HCT116 (cell line): ENCODE data around the gene C2. TPM values are rescaled to one million over a fixed set of nuclear protein-coding genes. Genes with fewer than 3 reads are reported as not detected.

Experiments used
- ATAC-seq: fragments of 200-7000 bp; cut with Tn5 transposase; 2 replicates; pipeline ENCODE4 v1.9.1; 2020; ENCODE audit warnings: mild to moderate bottlenecking, moderate library complexity
- BruUV-seq: library from RNA; stranded (reverse); fragments of 400-500 nt; replicated peaks from 2 replicates; lab custom pipeline; 2021; lab: Mats Ljungman, UMichigan
- CTCF ChIA-PET: fragments of 300-600 bp; sonication (Branson Sonifier 250); formaldehyde crosslinking; loops from one replicate; lab custom pipeline; 2021; ENCODE audit warnings: antibody characterized with exemption; lab: Charles Lee
- POLR2A ChIA-PET: fragments of 300-600, 350-600 bp; sonication (Branson Sonifier 250); formaldehyde crosslinking; loops from one replicate; lab custom pipeline; 2021; ENCODE audit warnings: antibody characterized with exemption; lab: Charles Lee
- RAD21 ChIA-PET, 2 experiments: fragments of 300-600 bp; sonication (Branson Sonifier 250); formaldehyde crosslinking; loops; one replicate each; lab custom pipeline; 2023; ENCODE audit warnings: low total read pairs in 2 of 2; ENCODE audit not compliant: uncharacterized antibody in 2 of 2, unreplicated experiment in 2 of 2, low non-redundant PET in 1 of 2; lab: Charles Lee
- DNase-seq: peaks from one replicate; pipeline ENCODE4 v3.0.0-alpha.2; 2010; ENCODE audit warnings: low read depth, low spot score
- H2AFZ ChIP-seq: fragments of 200-600 bp; shearing (Covaris generic), sonication (generic); 2 replicates; pipeline ENCODE4 v1.6.1; 2017; ENCODE audit warnings: low read depth, mixed run types, mixed read lengths, antibody characterized with exemption, low read length; ENCODE audit not compliant: poor library complexity, severe bottlenecking
- H3K27ac ChIP-seq: 2 replicates; pipeline ENCODE4 v1.5.1; 2012; ENCODE audit warnings: low read depth, low read length
- H3K27me3 ChIP-seq: fragments of 200-600 bp; sonication (generic); 2 replicates; pipeline ENCODE4 v1.6.1; 2016; ENCODE audit warnings: mixed run types, low read length, mixed read lengths; ENCODE audit not compliant: insufficient read depth
- H3K36me3 ChIP-seq, 2 experiments: fragments of 200-500 bp in 1 of 2; fragments of 200-600 bp in 1 of 2; sonication (Bioruptor generic) in 1 of 2; sonication (generic) in 1 of 2; 2 replicates each; pipeline versions ENCODE4 v1.5.1 to v1.6.1; 2014 to 2016; ENCODE audit warnings: low read length in 2 of 2, inconsistent platforms in 1 of 2, mixed read lengths in 1 of 2, mixed run types in 1 of 2; ENCODE audit not compliant: insufficient read depth in 2 of 2, control insufficient read depth in 1 of 2
- H3K4me1 ChIP-seq, 2 experiments: fragments of 200-600 bp in 1 of 2; sonication (generic) in 1 of 2; 2 replicates each; pipeline versions ENCODE4 v1.5.1 to v1.6.1; 2012 to 2017; ENCODE audit warnings: low read length in 2 of 2, inconsistent platforms in 1 of 2, mild to moderate bottlenecking in 1 of 2, mixed read lengths in 1 of 2, mixed run types in 1 of 2, moderate library complexity in 1 of 2; ENCODE audit not compliant: insufficient read depth in 2 of 2, control insufficient read depth in 1 of 2
- H3K4me2 ChIP-seq: fragments of 200-600 bp; sonication (generic); 2 replicates; pipeline ENCODE4 v1.6.1; 2017; ENCODE audit warnings: mixed run types, low read length, mixed read lengths
- H3K4me3 ChIP-seq, 2 experiments: fragments of 200-600 bp in 1 of 2; sonication (generic) in 1 of 2; replicated peaks in 1 of 2; 2 replicates each; pipeline ENCODE4 v1.5.1; 2011 to 2016; ENCODE audit warnings: low read length in 2 of 2, control low read depth in 1 of 2, low read depth in 1 of 2, mild to moderate bottlenecking in 1 of 2, mixed read lengths in 1 of 2, mixed run types in 1 of 2
- H3K79me2 ChIP-seq: fragments of 200-600 bp; sonication (generic); 2 replicates; pipeline ENCODE4 v1.6.1; 2017; ENCODE audit warnings: mild to moderate bottlenecking, mixed run types, low read length, moderate library complexity, mixed read lengths; ENCODE audit not compliant: insufficient read depth
- H3K9ac ChIP-seq: fragments of 200-600 bp; sonication (generic); 2 replicates; pipeline ENCODE4 v1.6.1; 2016; ENCODE audit warnings: low read length, mixed read lengths
- H3K9me2 ChIP-seq: fragments of 200-600 bp; sonication (generic), shearing (Covaris generic); 2 replicates; pipeline ENCODE4 v1.6.1; 2017; ENCODE audit warnings: mixed run types, mild to moderate bottlenecking, moderate library complexity; ENCODE audit not compliant: insufficient read depth
- H3K9me3 ChIP-seq, 2 experiments: fragments of 200-500 bp in 1 of 2; fragments of 200-600 bp in 1 of 2; sonication (Bioruptor generic) in 1 of 2; sonication (generic) in 1 of 2; 2 replicates each; pipeline ENCODE4 v1.6.1; 2014 to 2017; ENCODE audit warnings: low read length in 2 of 2, mixed read lengths in 2 of 2, inconsistent platforms in 1 of 2, low read depth in 1 of 2, mild to moderate bottlenecking in 1 of 2, mixed run types in 1 of 2, moderate library complexity in 1 of 2; ENCODE audit not compliant: control insufficient read depth in 1 of 2, insufficient read depth in 1 of 2
- H4K20me1 ChIP-seq: fragments of 200-600 bp; sonication (generic), shearing (Covaris generic); 2 replicates; pipeline ENCODE4 v1.6.1; 2017; ENCODE audit warnings: mixed run types, mild to moderate bottlenecking, moderate library complexity; ENCODE audit not compliant: insufficient read depth
- CBX3 ChIP-seq: IDR thresholded peaks from 2 replicates; pipeline ENCODE4 v1.6.1; 2012; ENCODE audit warnings: low read depth
- CTCF ChIP-seq, 3 experiments: fragments of 200-600 bp in 1 of 3; sonication (generic) in 1 of 3; IDR thresholded peaks in 2 of 3; conservative IDR thresholded peaks in 1 of 3; 2 replicates each; pipeline ENCODE4 v1.5.1; 2012 to 2017; ENCODE audit warnings: low read depth in 2 of 3, low read length in 2 of 3, antibody characterized with exemption in 1 of 3, borderline replicate concordance in 1 of 3, control low read depth in 1 of 3, mild to moderate bottlenecking in 1 of 3, mixed read lengths in 1 of 3, mixed run types in 1 of 3, moderate library complexity in 1 of 3; ENCODE audit not compliant: insufficient read depth in 1 of 3
- EGR1 ChIP-seq: IDR thresholded peaks from 2 replicates; pipeline ENCODE4 v1.6.1; 2012; ENCODE audit warnings: low read depth
- ELF1 ChIP-seq: IDR thresholded peaks from 2 replicates; pipeline ENCODE4 v1.6.1; 2012; ENCODE audit warnings: low read depth, borderline replicate concordance
- EZH2 ChIP-seq: fragments of 200-600 bp; sonication (generic); IDR thresholded peaks from 2 replicates; pipeline ENCODE4 v1.6.1; 2017; ENCODE audit warnings: antibody characterized with exemption, mixed run types
- EZH2phosphoT487 ChIP-seq: fragments of 200-600 bp; IDR thresholded peaks from 2 replicates; pipeline ENCODE4 v1.6.1; 2018; ENCODE audit warnings: antibody characterized with exemption, borderline replicate concordance
- JUND ChIP-seq: IDR thresholded peaks from 2 replicates; pipeline ENCODE4 v1.6.1; 2012
- MAX ChIP-seq: IDR thresholded peaks from 2 replicates; pipeline ENCODE4 v1.6.1; 2012
- POLR2A ChIP-seq: IDR thresholded peaks from 2 replicates; pipeline ENCODE4 v1.7.0; 2011; ENCODE audit warnings: borderline replicate concordance; ENCODE audit not compliant: insufficient read depth, insufficient read length; ENCODE audit errors: extremely low read depth
- POLR2AphosphoS5 ChIP-seq: IDR thresholded peaks from 2 replicates; pipeline ENCODE4 v1.6.1; 2011; ENCODE audit warnings: mild to moderate bottlenecking, low read depth, low read length, moderate library complexity
- RAD21 ChIP-seq: IDR thresholded peaks from 2 replicates; pipeline ENCODE4 v1.6.1; 2012; ENCODE audit warnings: low read depth, mild to moderate bottlenecking
- REST ChIP-seq: IDR thresholded peaks from 2 replicates; pipeline ENCODE4 v1.6.1; 2012; ENCODE audit warnings: low read depth
- SRF ChIP-seq: IDR thresholded peaks from 2 replicates; pipeline ENCODE4 v1.6.1; 2012; ENCODE audit warnings: low read depth
- TCF7L2 ChIP-seq: IDR thresholded peaks from 2 replicates; pipeline ENCODE4 v1.7.0; 2011; ENCODE audit warnings: borderline replicate concordance, inconsistent platforms; ENCODE audit not compliant: insufficient read depth, insufficient read length; ENCODE audit errors: extremely low read depth
- ZFX ChIP-seq: fragments of 450-650 bp; IDR thresholded peaks from 2 replicates; pipeline ENCODE4 v1.6.1; 2017
- intact Hi-C: fragments of 100-400 bp; cut with micrococcal nuclease; formaldehyde crosslinking; loops from 2 replicates; pipeline ENCODE4 v1.10.0; 2022
- total RNA-seq: library from RNA; stranded (reverse); gene quantifications from one replicate; pipeline ENCODE4 v1.2.1, GENCODE V29; 2021; ENCODE audit not compliant: unreplicated experiment

C2 gene
- total RNA-seq, 1 experiment from 2014 or later = 3.1 TPM

- TF ChIP-seq POLR2AphosphoS5 (no peak), EZH2phosphoT487 (no peak), ZFX (no peak), SRF (no peak), MAX (no peak)
Observed at GRCh38 chr6:31949926-31950548, 22.5 kb downstream of the C2 start (continued).

- H3K4me3 ChIP-seq = no peak overlapping the region
- no peaks in the 10 kb centered on the region; the same call in 1 of the 2 replicates for H3K9me2 ChIP-seq
- CTCF ChIA-PET = interaction anchor here (0.6 to 1.9 kb wide), 20 partner anchors 9 to 406 kb away, joined by 3 to 11 read pairs (median 4); partner anchors contain the start of genes ATP6V1G2, DXO, LSM2 and LY6G5C
- no peaks in the 10 kb centered on the region for H3K27me3 ChIP-seq
- 0 out of 2 replicates have a peak overlapping the region, but pooled peaks have one; percentile 19 for H3K27ac ChIP-seq
- DNase-seq (no peak), ATAC-seq (peak; percentile 80)
- RAD21 ChIA-PET = interaction anchor here (0.9 to 1.6 kb wide), 3 partner anchors 50 to 180 kb away, joined by 3 to 4 read pairs (median 3); partner anchors contain the start of gene ZBTB12 (in 1 of the 2)
- BruUV-seq = no TSS peak
- intact Hi-C loops = loop anchor here (1.0 to 2.0 kb wide), 2 partner anchors 49 to 272 kb away; partner anchors contain the start of gene ZBTB12
- H2AFZ ChIP-seq = no peak overlapping the region
- no peak overlapping the region for H3K4me2 ChIP-seq
- POLR2A ChIA-PET = interaction anchor here (1.0 to 1.3 kb wide), 3 partner anchors 19 to 125 kb away, joined by 3 to 7 read pairs (median 6); partner anchors contain the start of genes DXO and HSPA1B
- peaks cover 0 to 16% of the 10 kb centered on the region in 2 experiments; a peak in 2 of 4 replicates for H3K4me1 ChIP-seq
- no peaks in the 10 kb centered on the region for H3K9me3 ChIP-seq
- peaks cover 26 to 51% of the 10 kb centered on the region in 2 experiments for H3K36me3 ChIP-seq
- peaks cover 9% of the 10 kb centered on the region for H3K79me2 ChIP-seq
- H3K9ac ChIP-seq = no peak overlapping the region
- H4K20me1 ChIP-seq = no peaks in the 10 kb centered on the region
- no peak for TF ChIP-seq POLR2A
- peak; percentile 82 for TF ChIP-seq RAD21
- TF ChIP-seq EGR1 = no peak
- no peak for TF ChIP-seq SRF
- no peak for TF ChIP-seq ELF1
- TF ChIP-seq JUND = no peak
- TF ChIP-seq CBX3 = no peak
- no peak for TF ChIP-seq REST
- no peak for TF ChIP-seq EZH2
- peak; percentile 89 to 95 (median 90) for TF ChIP-seq CTCF (IDR thresholded peaks at IDR 0.05 in 2 of 3, conservative IDR thresholded peaks at IDR 0.05 in 1 of 3; ENCODE audit: borderline replicate concordance in 1 of 3, insufficient read depth in 1 of 3, low read depth in 2 of 3, low read length in 2 of 3)
- no peak for TF ChIP-seq TCF7L2
- no peak for TF ChIP-seq ZFX
Observed at GRCh38 chr6:31952140-31952805, 24.8 kb downstream of the C2 start.
